Loucy (cell line): ENCODE results near the gene MED10.

ENCODE experiments used
- H2AFZ ChIP-seq: fragments of 200-600 bp; sonication (generic); 2 replicates; pipeline ENCODE4 v1.6.0; 2016; ENCODE audit warnings: antibody characterized with exemption, mild to moderate bottlenecking, low read length, moderate library complexity
- H3F3A ChIP-seq: fragments of 200-600 bp; 2 replicates; pipeline ENCODE4 v1.6.0; 2016; ENCODE audit warnings: antibody characterized with exemption, low read depth, mild to moderate bottlenecking
- H3K27me3 ChIP-seq: fragments of 200-600 bp; sonication (generic); 2 replicates; pipeline ENCODE4 v1.6.1; 2014; ENCODE audit warnings: low read length, mild to moderate bottlenecking; ENCODE audit not compliant: insufficient read depth, poor library complexity, severe bottlenecking
- H3K36me3 ChIP-seq: fragments of 200-600 bp; sonication (generic); 2 replicates; pipeline ENCODE4 v1.6.1; 2016; ENCODE audit warnings: low read length; ENCODE audit not compliant: insufficient read depth
- H3K4me1 ChIP-seq: fragments of 200-600 bp; sonication (generic); 2 replicates; pipeline ENCODE4 v1.5.1; 2014; ENCODE audit warnings: low read length, mild to moderate bottlenecking; ENCODE audit not compliant: insufficient read depth, poor library complexity, severe bottlenecking
- H3K4me2 ChIP-seq: fragments of 200-600 bp; sonication (generic); 2 replicates; pipeline ENCODE4 v1.6.0; 2014; ENCODE audit warnings: antibody characterized with exemption, low read length, low read depth, mild to moderate bottlenecking; ENCODE audit not compliant: poor library complexity, severe bottlenecking
- H3K4me3 ChIP-seq: fragments of 200-600 bp; sonication (generic); 2 replicates; pipeline ENCODE4 v1.5.1; 2014; ENCODE audit warnings: low read length, mild to moderate bottlenecking, mixed read lengths; ENCODE audit not compliant: poor library complexity, severe bottlenecking
- H3K79me2 ChIP-seq: fragments of 200-600 bp; sonication (generic); 2 replicates; pipeline ENCODE4 v1.6.1; 2014; ENCODE audit warnings: low read length; ENCODE audit not compliant: insufficient read depth
- H3K9ac ChIP-seq: fragments of 200-600 bp; sonication (generic); 2 replicates; pipeline ENCODE4 v1.6.0; 2014; ENCODE audit warnings: mild to moderate bottlenecking, low read depth, low read length, moderate library complexity; ENCODE audit not compliant: poor library complexity, severe bottlenecking
- H3K9me2 ChIP-seq: fragments of 200-600 bp; sonication (generic); replicated peaks from 2 replicates; pipeline ENCODE4 v1.6.1; 2016; ENCODE audit warnings: low read depth, low read length, mixed read lengths
- H3K9me3 ChIP-seq: fragments of 200-600 bp; sonication (generic); 2 replicates; pipeline ENCODE4 v1.6.1; 2014; ENCODE audit warnings: mild to moderate bottlenecking, antibody characterized with exemption, low read length, low read depth; ENCODE audit not compliant: insufficient read depth
- H4K20me1 ChIP-seq: fragments of 200-600 bp; sonication (generic); 2 replicates; pipeline ENCODE4 v1.6.0; 2014; ENCODE audit warnings: antibody characterized with exemption, low read length, mild to moderate bottlenecking; ENCODE audit not compliant: insufficient read depth, poor library complexity, severe bottlenecking
- EZH2phosphoT487 ChIP-seq: fragments of 200-600 bp; IDR thresholded peaks from 2 replicates; pipeline ENCODE4 v1.6.1; 2018; ENCODE audit warnings: antibody characterized with exemption, mild to moderate bottlenecking, moderate library complexity, borderline replicate concordance
- TF ChIP-seq, protein P1 (sequence below): fragments of 200-600 bp; sonication (generic); conservative IDR thresholded peaks from 2 replicates; pipeline ENCODE4 v1.5.1; 2014; ENCODE audit warnings: mild to moderate bottlenecking, antibody characterized with exemption, low read length

Gene MED10

DNA sequence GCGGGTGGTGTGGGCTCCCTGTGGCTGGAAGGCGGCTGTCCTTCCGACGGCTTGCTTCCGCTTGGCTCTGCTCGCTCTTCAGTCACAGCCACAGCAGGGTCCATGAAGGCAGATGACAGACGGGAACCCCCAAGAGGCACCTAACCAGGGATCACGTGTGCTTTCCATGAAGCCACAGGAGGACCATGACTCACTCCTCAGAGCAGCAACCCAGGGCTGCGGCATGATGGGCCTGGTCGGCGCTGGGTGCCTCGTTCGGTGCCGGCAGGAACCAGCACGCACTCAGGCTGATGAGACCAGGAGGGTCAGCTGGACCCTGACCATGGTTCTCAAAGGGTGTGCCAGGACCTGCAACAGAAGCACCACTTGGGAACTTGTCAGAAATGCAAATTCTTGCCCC, 32.8 kb upstream of the MED10 start:
- Histone ChIP-seq H3K9me2 (no peaks in the 10 kb centered on the region), H4K20me1 (no peaks in the 10 kb centered on the region), H2AFZ (no peak overlapping the region), H3K9ac (no peak overlapping the region), H3F3A (no peaks in the 10 kb centered on the region), H3K9me3 (peaks cover 9% of the 10 kb centered on the region; the same call in 1 of the 2 replicates), H3K4me3 (no peak overlapping the region), H3K4me2 (no peak overlapping the region), H3K79me2 (no peaks in the 10 kb centered on the region), H3K27me3 (no peaks in the 10 kb centered on the region), H3K4me1 (no peaks in the 10 kb centered on the region), H3K36me3 (no peaks in the 10 kb centered on the region)
- TF ChIP-seq, protein P1, sequence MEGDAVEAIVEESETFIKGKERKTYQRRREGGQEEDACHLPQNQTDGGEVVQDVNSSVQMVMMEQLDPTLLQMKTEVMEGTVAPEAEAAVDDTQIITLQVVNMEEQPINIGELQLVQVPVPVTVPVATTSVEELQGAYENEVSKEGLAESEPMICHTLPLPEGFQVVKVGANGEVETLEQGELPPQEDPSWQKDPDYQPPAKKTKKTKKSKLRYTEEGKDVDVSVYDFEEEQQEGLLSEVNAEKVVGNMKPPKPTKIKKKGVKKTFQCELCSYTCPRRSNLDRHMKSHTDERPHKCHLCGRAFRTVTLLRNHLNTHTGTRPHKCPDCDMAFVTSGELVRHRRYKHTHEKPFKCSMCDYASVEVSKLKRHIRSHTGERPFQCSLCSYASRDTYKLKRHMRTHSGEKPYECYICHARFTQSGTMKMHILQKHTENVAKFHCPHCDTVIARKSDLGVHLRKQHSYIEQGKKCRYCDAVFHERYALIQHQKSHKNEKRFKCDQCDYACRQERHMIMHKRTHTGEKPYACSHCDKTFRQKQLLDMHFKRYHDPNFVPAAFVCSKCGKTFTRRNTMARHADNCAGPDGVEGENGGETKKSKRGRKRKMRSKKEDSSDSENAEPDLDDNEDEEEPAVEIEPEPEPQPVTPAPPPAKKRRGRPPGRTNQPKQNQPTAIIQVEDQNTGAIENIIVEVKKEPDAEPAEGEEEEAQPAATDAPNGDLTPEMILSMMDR: no peak
- no peak for TF ChIP-seq EZH2phosphoT487

DNA sequence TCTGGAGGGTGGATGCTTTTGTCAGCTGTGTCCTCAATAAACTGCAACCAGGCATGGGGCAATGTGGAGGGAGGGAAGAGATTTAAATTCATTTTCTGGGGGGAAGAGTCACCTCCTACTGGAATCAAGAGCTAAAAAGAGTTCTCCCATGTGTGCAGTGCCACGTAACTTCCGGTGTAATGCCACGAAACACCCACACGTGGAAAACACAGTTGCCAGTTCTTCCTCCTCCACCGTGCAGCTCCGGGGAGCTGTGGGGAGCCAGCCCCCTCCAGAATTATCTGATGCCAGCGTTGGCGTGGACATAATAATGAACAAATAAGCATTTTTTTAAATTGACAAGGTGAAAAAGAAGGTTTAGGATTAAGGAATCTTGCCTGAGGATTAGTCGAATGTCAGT, 32.1 kb upstream of the MED10 start:
- Histone ChIP-seq H3K9ac (no peak overlapping the region), H3K36me3 (no peaks in the 10 kb centered on the region), H3K9me2 (no peaks in the 10 kb centered on the region), H3K4me2 (no peak overlapping the region), H3K4me3 (no peak overlapping the region), H3F3A (no peaks in the 10 kb centered on the region), H3K4me1 (no peaks in the 10 kb centered on the region), H3K79me2 (no peaks in the 10 kb centered on the region), H4K20me1 (no peaks in the 10 kb centered on the region), H2AFZ (no peak overlapping the region), H3K9me3 (peaks cover 9% of the 10 kb centered on the region; the same call in 1 of the 2 replicates), H3K27me3 (no peaks in the 10 kb centered on the region)
- TF ChIP-seq EZH2phosphoT487: no peak
- TF ChIP-seq, protein P1: no peak

DNA sequence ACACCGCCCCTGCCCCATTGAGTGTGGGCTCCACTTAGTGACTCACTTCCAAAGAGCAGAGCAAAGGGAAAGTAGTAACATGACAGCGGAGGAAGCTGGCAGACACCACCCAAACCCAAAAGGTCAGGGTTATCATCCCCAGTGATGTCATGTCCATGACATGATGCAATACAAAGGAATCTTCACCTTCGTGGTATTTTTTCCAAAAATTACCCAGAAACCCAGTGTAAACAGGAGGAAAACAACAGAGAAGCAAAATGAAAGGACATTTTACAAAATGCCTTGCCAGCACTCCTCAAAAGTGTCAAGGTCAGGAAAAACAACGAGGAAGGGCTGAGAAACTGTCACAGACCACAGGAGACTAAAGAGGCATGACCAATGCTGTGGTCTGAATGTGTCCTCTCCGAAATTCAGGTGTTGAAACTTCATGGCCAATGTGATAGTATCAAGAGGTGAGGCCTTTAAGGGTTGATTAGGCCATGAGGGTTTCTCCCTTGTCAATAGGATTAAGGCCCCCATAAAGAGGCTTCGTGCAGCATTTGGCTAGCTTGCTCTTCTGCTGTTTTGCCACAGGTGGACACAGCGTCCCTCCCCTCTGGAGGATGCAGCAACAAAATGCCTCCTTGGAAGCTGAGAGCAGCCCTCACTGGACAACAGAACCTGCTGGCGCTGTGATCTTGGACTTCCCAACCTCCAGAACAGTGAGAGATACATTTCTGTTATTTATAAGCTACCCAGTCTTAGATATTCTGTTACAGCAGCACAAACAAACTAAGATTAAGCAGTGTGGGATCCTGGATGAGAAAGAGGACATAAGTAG, 30.5 kb upstream of the MED10 start:
- Histone ChIP-seq H3K27me3 (no peaks in the 10 kb centered on the region), H3K9me2 (no peaks in the 10 kb centered on the region), H3K9ac (no peak overlapping the region), H3K4me2 (no peak overlapping the region), H3K36me3 (no peaks in the 10 kb centered on the region), H4K20me1 (no peaks in the 10 kb centered on the region), H3K4me1 (no peaks in the 10 kb centered on the region), H2AFZ (no peak overlapping the region), H3K79me2 (no peaks in the 10 kb centered on the region), H3F3A (no peaks in the 10 kb centered on the region), H3K4me3 (no peak overlapping the region), H3K9me3 (peaks cover 9% of the 10 kb centered on the region; the same call in 1 of the 2 replicates)
- TF ChIP-seq EZH2phosphoT487: no peak
- TF ChIP-seq, protein P1: no peak
